Non-pigmented ciliary epithelial cell (primary cell): ENCODE measurements around the gene NOS3.
"Not testable (repeated sequence)": the region's sequence is repeated elsewhere in the genome, so short reads cannot be mapped to it uniquely, and the experiment has no call there.

Source experiments
- DNase-seq: peaks from one replicate; pipeline ENCODE4 v3.0.0-alpha.2; 2010; ENCODE audit warnings: low read depth

Gene NOS3

DNA sequence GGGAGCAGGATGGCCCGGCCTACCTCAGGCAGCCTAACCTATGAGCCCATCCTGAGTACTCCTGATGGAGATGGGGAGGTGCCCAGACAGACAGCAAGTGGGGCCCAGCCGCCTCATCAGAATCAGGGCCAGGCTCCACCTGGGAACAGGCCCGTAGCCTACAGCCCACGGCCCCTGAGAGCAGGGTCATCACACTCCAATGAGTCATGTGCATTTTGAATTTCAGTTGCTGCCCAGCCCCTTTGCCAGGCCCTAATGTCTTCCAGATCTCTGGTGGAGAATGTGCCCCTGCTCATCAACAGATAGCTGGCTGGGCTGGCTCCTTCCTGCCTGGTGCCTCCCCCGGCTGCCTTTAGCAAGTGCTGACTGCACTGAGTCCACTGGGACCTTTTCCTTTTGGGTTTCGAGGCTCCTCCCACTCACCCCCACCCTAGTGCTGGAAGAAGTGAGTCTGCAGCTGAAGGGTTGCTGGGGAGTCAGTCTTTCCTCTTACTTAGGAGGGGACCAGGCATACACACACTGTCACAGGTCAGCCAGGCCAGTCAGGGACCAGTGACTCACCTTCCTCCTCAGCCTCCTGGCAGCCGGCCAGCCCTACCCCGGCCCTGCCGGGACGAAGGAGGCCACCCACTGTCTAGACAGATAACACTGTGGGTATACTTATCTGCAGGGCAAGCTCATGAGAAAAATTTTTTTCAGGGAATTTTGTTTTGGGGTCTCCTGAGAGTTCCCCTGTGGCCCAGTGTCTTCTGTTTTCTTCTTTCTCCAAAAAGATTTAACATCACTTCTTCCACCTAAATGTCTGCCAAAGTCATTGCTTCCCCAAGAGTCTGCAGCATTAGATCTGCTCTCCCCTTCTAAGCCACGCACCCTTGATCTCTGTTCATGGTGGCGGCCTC is 48.4 kb downstream of the NOS3 start:
- peak; percentile 75 for DNase-seq

- DNase-seq = no peak
Measured at GRCh38 chr7:151039850-151040548, 49.2 kb downstream of the NOS3 start.

- DNase-seq = no peak
Measured at GRCh38 chr7:151040616-151041375, 50.0 kb downstream of the NOS3 start.

- not testable (repeated sequence) for DNase-seq
Measured at GRCh38 chr7:151043449-151043848, 52.6 kb downstream of the NOS3 start.

DNA sequence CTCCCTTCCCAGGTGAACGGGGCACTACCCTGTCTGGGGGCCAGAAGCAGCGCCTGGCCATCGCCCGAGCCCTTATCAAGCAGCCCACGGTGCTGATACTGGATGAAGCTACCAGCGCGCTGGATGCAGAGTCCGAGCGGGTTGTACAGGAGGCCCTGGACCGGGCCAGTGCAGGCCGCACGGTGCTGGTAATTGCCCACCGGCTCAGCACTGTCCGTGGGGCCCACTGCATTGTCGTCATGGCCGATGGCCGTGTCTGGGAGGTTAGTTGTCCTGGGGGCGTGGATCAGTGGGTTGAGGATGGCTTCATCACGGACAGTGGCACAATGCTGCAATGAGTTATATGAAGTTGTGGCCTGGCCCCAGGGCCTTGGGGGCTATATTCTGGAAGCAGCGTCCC is 53.1 kb downstream of the NOS3 start:
- no peak for DNase-seq

GRCh38 chr7:151045262-151045661 is 54.4 kb downstream of the NOS3 start:
- no peak for DNase-seq

- DNase-seq = no peak
Measured at GRCh38 chr7:151045967-151046366, 55.1 kb downstream of the NOS3 start.

DNA sequence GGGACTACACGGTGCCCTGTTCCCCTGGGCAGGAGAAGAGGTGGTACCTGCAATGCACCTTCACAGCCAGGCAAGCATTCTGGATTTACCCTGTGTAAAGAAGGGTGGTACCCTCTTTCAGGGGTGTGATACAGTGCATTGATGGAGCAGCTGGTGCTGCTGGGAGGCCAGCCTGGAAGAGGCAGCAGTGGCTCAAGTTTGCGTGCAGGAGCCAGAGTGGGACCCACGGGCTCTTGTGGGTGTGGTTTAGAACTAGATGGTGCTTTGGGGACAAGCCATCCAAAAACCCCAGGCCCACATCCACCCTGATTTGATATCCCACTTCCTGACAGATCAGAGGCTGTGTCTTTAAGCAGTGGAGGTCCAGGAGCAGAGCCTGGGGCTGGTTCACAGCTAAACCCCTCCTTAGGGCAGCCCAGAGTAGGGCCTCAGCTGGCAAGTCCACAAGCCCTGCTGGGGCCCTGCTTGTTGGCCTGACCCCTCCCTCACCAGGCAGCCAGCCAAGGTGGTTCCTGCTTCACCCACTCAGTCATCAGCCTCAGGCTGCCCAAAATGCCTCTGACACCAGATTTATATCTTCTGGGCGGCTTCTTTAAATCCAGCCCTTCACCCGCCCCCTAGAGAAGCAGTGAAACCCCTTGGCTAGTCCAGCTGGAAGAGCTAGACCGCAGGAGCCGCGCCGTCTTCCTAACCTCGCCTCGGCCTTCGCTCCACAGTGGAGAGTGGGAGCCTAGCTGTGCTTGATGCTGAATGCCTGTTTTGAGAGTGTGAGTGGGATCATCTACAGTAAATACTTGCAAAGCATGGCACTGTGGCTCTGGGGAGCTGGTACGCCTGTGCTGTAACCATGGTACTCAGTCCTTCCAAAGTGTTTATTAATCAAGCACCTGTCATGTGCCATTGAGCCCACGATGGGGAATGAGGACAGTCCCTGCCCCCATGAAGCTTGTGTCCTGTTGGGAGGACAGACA is 56.1 kb downstream of the NOS3 start:
- DNase-seq = no peak

GRCh38 chr7:151047976-151048815 is 57.4 kb downstream of the NOS3 start, which contains the start of gene ASIC3:
Gene ASIC3, plus strand, starts transcription at chr7:151048531. Its CDS starts 355 bp downstream, at chr7:151048886.
- DNase-seq = no peak

DNA sequence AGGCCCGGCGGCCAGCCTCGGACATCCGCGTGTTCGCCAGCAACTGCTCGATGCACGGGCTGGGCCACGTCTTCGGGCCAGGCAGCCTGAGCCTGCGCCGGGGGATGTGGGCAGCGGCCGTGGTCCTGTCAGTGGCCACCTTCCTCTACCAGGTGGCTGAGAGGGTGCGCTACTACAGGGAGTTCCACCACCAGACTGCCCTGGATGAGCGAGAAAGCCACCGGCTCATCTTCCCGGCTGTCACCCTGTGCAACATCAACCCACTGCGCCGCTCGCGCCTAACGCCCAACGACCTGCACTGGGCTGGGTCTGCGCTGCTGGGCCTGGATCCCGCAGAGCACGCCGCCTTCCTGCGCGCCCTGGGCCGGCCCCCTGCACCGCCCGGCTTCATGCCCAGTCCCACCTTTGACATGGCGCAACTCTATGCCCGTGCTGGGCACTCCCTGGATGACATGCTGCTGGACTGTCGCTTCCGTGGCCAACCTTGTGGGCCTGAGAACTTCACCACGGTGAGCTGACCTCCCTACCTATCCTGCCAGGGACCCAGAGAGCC is 58.2 kb downstream of the NOS3 start:
- DNase-seq = no peak

- no peak for DNase-seq
Measured at GRCh38 chr7:151051108-151051507, 60.3 kb downstream of the NOS3 start.

DNA sequence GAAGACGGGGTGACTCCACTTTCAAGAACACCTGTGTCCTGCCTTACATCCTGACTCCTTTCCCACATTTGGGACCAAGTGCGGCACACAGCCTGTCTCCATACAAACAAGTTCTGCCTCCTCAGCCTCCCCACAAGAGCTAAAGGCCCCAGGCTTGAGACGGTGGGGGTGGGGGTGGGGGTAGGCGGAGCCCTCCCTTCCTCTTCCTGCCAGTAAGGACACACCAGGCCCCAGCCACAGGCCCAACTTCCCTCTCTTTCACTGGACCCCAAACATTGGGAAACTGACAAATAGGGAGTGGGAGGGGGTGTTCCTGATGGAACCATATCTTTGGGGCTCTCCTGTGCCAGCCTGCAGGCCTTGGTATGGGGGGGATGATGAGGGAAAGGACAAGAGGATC is 62.3 kb downstream of the NOS3 start:
- DNase-seq = no peak

- DNase-seq = no peak
Measured at GRCh38 chr7:151053751-151054150, 62.9 kb downstream of the NOS3 start.

GRCh38 chr7:151056283-151056665 is 65.5 kb downstream of the NOS3 start:
- no peak for DNase-seq

GRCh38 chr7:151056666-151057505 is 66.1 kb downstream of the NOS3 start:
- no peak for DNase-seq

- DNase-seq = no peak
Measured at GRCh38 chr7:151057506-151057988, 66.7 kb downstream of the NOS3 start, which contains the start of gene CDK5. Gene CDK5, minus strand, starts transcription at chr7:151057897. Its CDS starts 49 bp downstream, at chr7:151057848.

DNA sequence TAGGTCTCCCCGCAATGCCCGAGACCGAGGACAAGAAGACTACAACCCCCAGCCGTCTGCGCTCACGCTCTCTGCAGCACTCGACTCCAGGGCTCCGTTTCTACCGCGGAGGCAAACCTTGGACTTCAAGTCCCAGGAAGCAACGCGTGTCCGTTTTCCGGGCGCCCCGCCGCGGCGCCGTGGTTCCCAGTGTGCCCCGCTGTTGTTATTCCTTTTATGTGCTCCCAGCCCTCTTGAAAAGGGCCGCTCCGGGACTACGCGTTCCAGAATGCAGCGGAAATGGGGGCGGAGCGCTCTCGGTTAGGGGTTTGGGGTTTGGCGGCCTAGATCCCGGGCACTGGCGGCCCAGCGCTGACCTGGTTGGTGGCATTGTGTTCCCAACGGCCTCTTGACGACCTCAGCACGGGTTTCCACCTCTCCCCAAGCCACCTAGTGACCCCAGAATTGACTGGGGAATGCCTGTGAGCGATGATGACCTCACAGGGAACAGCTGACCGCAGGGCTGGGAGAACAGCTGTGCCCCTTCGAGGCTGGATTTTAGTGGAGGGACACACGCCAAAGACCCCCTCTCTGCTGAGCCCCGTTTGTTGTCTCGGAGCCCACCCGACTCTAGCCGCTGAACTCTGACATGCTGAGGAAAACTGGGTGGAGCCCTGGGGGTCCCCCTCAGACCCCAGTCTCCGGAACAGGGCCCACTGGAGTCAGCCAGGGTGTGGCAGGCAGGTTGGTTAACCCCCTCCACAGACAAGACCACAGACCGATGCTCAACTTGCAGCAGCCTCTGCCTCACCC is 67.4 kb downstream of the NOS3 start:
- peak; percentile 100 for DNase-seq

DNA sequence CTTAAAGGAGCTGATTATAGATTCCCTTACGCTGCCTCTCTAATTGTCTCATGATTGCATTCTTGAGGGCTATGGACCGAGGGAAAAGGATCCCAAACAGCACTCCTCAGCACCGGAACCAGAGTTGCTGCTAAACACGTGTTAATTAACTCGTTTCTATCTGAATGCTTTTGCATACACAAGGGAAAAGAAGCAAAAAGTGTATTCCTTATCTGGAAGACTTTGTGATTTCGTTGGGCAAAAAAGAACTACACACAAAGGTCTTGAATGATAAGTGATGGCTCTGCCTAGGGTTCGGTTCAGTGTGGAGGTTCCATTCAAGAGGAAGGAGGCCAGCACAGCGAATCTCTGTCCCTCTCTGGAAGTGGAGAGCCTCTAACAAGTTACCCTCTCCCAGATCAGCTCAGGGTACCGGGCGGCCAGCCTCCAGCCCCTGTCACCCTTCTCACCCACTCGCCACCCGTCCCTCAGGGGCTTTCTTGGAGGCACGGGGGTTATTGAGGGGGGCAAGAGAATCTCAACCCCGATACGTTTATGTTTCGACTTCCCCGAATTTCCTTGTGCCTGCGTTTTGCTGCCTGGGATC is 68.1 kb downstream of the NOS3 start:
- no peak for DNase-seq
